Measurements from ENCODE around the gene SMIM21. TPM values are rescaled to one million over a fixed set of nuclear protein-coding genes. Genes with fewer than 3 reads are reported as not detected.

SMIM21 gene
- polyA plus RNA-seq, 3 donors: not detected

- no peak for DNase-seq
- intact Hi-C loops (cut with micrococcal nuclease): no loop called here
These were observed 9.1 kb downstream of the SMIM21 start for GRCh38 chr18:75418293-75419005.

GRCh38 chr18:75410611-75411010 is 16.9 kb downstream of the SMIM21 start:
- H3K27me3 Mint-ChIP-seq (ENCODE audit: low read depth in 3 of 3): peaks cover 2 to 8% (median 2%) of the 10 kb centered on the region in 3 donors
- Histone ChIP-seq H3K9ac (ENCODE audit: insufficient read depth, low read length, poor library complexity, severe bottlenecking) (no peak overlapping the region), H3K27ac (ENCODE audit: low read depth in 1 of 2, low read length in 2 of 2) (no peak overlapping the region), H3K36me3 (replicated peaks in 1 of 2; ENCODE audit: control insufficient read depth in 1 of 2, insufficient read depth in 2 of 2, low read length in 2 of 2) (no peaks in the 10 kb centered on the region), H3K4me1 (ENCODE audit: control insufficient read depth in 1 of 2, insufficient read depth in 2 of 2, low read length in 2 of 2) (no peaks in the 10 kb centered on the region), H3K79me2 (ENCODE audit: insufficient read depth, low read length) (no peaks in the 10 kb centered on the region), H4K20me1 (ENCODE audit: insufficient read depth, low read length) (no peaks in the 10 kb centered on the region), H2AFZ (ENCODE audit: insufficient read depth, low read depth, low read length, poor library complexity, severe bottlenecking) (no peak overlapping the region), H3K9me3 (replicated peaks in 1 of 2; ENCODE audit: control insufficient read depth in 1 of 2, insufficient read depth in 1 of 2, low read length in 2 of 2) (no peaks in the 10 kb centered on the region), H3K4me3 (replicated peaks in 1 of 3; ENCODE audit: low read depth in 2 of 3, low read length in 3 of 3) (no peak overlapping the region), H3K4me2 (replicated peaks; ENCODE audit: extremely low read depth, low read length, poor library complexity, severe bottlenecking) (no peak overlapping the region), H3K27me3 (ENCODE audit: control insufficient read depth in 2 of 2, insufficient read depth in 2 of 2, low read length in 2 of 2) (no peaks in the 10 kb centered on the region)
- H3K27ac Mint-ChIP-seq: no peak overlapping the region
- no peaks in the 10 kb centered on the region for H3K4me1 Mint-ChIP-seq
- DNase-seq: no peak
- WGBS (ENCODE audit: insufficient coverage): no CpG with 5 or more reads among the region's 4 CpGs
- H3K4me3 Mint-ChIP-seq: no peak overlapping the region
- TF ChIP-seq, protein P1, sequence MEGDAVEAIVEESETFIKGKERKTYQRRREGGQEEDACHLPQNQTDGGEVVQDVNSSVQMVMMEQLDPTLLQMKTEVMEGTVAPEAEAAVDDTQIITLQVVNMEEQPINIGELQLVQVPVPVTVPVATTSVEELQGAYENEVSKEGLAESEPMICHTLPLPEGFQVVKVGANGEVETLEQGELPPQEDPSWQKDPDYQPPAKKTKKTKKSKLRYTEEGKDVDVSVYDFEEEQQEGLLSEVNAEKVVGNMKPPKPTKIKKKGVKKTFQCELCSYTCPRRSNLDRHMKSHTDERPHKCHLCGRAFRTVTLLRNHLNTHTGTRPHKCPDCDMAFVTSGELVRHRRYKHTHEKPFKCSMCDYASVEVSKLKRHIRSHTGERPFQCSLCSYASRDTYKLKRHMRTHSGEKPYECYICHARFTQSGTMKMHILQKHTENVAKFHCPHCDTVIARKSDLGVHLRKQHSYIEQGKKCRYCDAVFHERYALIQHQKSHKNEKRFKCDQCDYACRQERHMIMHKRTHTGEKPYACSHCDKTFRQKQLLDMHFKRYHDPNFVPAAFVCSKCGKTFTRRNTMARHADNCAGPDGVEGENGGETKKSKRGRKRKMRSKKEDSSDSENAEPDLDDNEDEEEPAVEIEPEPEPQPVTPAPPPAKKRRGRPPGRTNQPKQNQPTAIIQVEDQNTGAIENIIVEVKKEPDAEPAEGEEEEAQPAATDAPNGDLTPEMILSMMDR (IDR thresholded peaks at IDR 0.05): no peak
- H3K36me3 Mint-ChIP-seq: no peaks in the 10 kb centered on the region
- intact Hi-C loops (cut with micrococcal nuclease): no loop called here
- peaks cover 0 to 4% (median 0%) of the 10 kb centered on the region in 7 donors for H3K9me3 Mint-ChIP-seq

More at GRCh38 chr18:75418293-75419005, 9.1 kb downstream of the SMIM21 start:
- Mint-ChIP-seq H3K36me3 (no peaks in the 10 kb centered on the region), H3K4me1 (no peaks in the 10 kb centered on the region), H3K27ac (no peak overlapping the region), H3K9me3 (peaks cover 0 to 7% (median 0%) of the 10 kb centered on the region in 7 donors), H3K4me3 (no peak overlapping the region), H3K27me3 (ENCODE audit: low read depth in 3 of 3) (peaks cover 3 to 11% (median 4%) of the 10 kb centered on the region in 3 donors)
- Histone ChIP-seq H3K9ac (ENCODE audit: insufficient read depth, low read length, poor library complexity, severe bottlenecking) (no peak overlapping the region), H3K27ac (ENCODE audit: low read depth in 1 of 2, low read length in 2 of 2) (no peak overlapping the region), H3K27me3 (ENCODE audit: control insufficient read depth in 2 of 2, insufficient read depth in 2 of 2, low read length in 2 of 2) (no peaks in the 10 kb centered on the region), H3K4me1 (ENCODE audit: control insufficient read depth in 1 of 2, insufficient read depth in 2 of 2, low read length in 2 of 2) (no peaks in the 10 kb centered on the region), H3K36me3 (replicated peaks in 1 of 2; ENCODE audit: control insufficient read depth in 1 of 2, insufficient read depth in 2 of 2, low read length in 2 of 2) (no peaks in the 10 kb centered on the region), H4K20me1 (ENCODE audit: insufficient read depth, low read length) (no peaks in the 10 kb centered on the region), H2AFZ (ENCODE audit: insufficient read depth, low read depth, low read length, poor library complexity, severe bottlenecking) (no peak overlapping the region), H3K4me3 (replicated peaks in 1 of 3; ENCODE audit: low read depth in 2 of 3, low read length in 3 of 3) (no peak overlapping the region), H3K9me3 (replicated peaks in 1 of 2; ENCODE audit: control insufficient read depth in 1 of 2, insufficient read depth in 1 of 2, low read length in 2 of 2) (peaks cover 0 to 4% of the 10 kb centered on the region in 2 donors), H3K79me2 (ENCODE audit: insufficient read depth, low read length) (no peaks in the 10 kb centered on the region), H3K4me2 (replicated peaks; ENCODE audit: extremely low read depth, low read length, poor library complexity, severe bottlenecking) (no peak overlapping the region)
- 96% methylated on average over 3 of the region's 10 CpGs for WGBS (ENCODE audit: insufficient coverage)
- TF ChIP-seq, protein P1 (IDR thresholded peaks at IDR 0.05): no peak
